NCI-H345 (cell line): ENCODE results near the gene KIF25.

Source experiments
- DNase-seq: peaks from one replicate; lab custom pipeline; 2025; lab: John Stamatoyannopoulos, UW

Gene KIF25

GRCh38 chr6:168017629-168018028 lies 20.2 kb downstream of the KIF25 start:
- peak; percentile 44 for DNase-seq

DNA sequence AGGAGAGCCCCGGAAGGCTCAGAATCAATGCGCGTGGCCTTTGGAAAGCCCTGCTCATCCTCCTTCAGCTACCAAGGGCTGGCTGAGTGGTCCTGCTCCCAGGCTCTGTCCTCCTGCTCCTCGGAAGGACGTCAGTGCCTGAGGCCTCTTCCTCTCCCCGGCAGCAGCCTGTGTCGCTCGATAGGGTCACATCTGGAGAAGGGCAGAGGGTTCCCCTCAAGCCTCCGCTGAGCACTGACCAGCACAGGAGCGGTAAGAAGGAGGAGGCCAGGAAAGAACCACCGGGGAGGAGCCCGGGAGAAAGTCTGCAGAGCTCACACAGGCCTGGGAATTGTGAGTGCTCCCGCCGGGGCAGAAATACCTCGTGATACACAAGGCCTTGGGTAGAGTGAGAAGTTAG lies 21.2 kb downstream of the KIF25 start:
- no peak for DNase-seq

DNA sequence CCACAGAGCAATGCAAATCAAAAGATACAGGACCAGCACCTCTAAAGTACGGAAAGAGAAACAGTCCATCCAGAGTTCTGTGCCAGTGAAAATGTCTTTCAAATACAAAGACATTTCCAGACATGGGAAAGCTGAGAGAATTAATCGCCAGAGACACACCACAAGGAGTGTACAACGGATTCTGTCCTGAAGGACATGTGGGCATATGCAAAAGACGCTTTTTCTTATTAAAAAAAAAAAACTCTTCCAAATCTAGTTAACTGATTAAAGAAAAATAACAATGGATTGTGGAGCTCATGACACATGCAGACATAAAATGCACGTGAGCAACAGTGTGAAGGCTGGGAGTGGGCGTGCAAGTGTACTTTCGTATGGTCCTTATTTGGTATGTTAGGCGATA lies 22.8 kb downstream of the KIF25 start:
- DNase-seq: no peak

- no peak for DNase-seq
Observed at GRCh38 chr6:168021581-168021980, 24.1 kb downstream of the KIF25 start.

- DNase-seq: no peak
Observed at GRCh38 chr6:168022488-168023321, 25.2 kb downstream of the KIF25 start.

DNA sequence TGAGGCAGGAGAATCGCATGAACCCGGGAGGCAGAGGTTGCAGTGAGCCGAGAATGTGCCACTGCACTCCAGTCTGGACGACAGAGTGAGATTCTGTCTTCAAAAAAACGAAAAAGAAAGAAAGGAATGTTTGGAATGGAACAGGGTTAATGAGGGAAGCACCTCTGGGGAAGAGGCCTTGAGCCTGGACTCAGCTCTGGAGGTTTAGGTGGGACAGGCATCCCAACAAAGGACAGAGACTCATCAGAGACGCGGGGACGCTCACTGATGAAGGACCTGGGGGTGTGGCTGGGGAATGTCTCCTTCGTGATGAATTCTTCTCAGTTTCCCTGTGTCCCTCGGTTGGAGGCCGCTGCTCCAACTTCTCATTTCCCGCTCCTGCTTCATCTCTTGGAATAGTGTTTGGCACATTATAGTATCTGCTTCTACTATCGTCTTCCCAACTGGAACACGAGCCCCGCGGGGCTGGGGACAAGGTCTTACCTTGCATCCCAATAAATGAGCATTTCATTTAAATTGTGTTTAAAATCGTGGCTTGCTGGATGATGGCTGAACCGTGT lies 27.6 kb downstream of the KIF25 start:
- no peak for DNase-seq

GRCh38 chr6:168025831-168026710 lies 28.6 kb downstream of the KIF25 start:
- DNase-seq: no peak

- DNase-seq: no peak
Observed at GRCh38 chr6:168026925-168027324, 29.5 kb downstream of the KIF25 start.

DNA sequence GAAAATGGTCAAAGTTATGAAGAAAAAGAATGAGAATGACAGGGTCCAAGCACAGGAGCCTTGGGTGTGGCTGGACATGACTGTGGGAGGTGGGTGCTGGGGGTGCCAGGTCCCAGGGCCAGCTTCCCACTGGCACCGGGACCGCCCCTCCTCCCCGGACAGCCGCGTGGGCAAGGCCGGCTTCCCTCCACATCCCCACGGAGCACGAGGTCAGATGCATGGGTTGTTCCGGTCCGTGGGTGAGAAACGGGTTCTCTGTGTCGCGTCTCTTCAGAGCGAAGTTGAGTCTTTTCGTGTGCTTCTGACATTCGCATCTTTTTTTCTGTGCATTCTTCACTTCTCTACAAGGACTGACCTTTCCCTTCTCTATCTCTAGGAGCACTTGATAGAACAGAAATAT lies 30.1 kb downstream of the KIF25 start:
- no peak for DNase-seq

GRCh38 chr6:168028181-168028580 lies 30.7 kb downstream of the KIF25 start:
- DNase-seq: no peak

DNA sequence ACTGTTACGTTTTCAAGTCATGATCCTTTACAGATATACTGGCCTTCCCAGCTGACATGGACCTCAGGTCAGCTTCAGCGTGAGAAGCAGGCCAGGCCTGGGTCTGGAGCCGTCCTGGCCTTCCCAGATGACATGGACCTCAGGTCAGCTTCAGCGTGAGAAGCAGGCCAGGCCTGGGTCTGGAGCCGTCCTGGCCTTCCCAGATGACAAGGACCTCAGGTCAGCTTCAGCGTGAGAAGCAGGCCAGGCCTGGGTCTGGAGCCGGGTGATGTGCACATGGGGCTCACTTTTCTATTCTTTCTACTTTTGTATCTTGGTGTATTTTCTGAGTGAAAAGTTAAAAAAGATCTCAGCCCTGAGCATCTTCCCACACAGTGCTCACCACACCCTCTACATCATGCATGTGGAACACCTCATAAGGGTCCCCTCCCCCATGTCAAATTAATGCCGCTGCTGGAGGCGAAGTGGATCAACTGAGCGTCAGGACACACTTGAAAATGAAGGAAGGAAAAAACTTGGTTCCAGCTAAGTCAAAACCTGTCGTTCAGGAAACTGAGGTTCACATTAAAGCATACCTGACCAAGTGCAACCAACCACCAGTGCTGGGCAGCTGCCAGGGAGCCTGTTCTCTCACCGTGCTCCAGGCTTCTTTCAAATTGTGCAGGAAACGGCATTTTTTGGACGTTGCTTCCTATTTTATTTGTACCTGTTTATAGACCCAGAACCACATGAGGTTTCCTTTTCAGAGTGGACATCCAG lies 32.2 kb downstream of the KIF25 start:
- DNase-seq: no peak

DNA sequence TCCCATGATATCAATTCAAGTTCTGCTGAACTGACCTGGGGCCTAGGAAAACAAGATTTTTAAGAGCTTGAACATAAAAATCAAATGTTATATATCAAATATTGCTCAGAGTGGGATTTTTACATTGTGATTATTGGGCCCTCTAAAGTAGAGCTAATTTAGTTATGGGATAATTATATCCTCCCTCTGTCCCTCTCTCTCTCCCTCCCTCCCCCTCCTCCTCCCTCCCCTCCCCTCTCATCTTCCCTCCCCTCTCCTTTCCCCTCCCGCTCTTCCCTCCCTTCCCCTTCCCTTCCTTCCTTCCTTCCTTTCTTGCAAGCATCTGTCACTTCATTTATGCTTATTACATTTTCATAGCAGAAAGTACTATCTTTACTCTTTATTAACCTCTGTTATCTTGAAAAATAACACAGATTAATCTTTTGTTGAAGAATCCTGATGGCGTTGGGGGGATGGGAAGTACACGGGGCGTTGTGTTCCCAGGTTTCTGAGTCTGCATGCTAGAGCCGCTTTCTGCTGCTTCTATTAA lies 32.8 kb downstream of the KIF25 start:
- DNase-seq: no peak

DNA sequence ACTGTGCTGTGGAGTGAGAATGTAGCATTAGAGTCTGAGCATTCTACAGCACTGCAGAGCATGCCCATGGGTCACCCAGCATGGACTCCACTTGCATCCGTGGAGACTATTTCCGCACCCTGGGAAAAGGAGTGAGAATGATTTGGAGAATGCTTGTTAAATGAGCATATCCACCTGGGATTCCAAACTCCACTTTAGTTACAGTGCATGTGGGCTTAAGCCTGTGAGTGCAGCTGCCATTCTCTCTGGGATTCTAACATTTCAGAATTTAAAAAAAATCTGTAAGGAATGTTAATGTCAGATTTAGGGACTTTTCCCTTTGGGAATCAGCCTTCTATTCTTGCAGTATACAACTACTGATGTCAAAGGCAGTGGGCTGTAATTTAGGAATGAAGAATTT lies 33.4 kb downstream of the KIF25 start:
- no peak for DNase-seq

DNA sequence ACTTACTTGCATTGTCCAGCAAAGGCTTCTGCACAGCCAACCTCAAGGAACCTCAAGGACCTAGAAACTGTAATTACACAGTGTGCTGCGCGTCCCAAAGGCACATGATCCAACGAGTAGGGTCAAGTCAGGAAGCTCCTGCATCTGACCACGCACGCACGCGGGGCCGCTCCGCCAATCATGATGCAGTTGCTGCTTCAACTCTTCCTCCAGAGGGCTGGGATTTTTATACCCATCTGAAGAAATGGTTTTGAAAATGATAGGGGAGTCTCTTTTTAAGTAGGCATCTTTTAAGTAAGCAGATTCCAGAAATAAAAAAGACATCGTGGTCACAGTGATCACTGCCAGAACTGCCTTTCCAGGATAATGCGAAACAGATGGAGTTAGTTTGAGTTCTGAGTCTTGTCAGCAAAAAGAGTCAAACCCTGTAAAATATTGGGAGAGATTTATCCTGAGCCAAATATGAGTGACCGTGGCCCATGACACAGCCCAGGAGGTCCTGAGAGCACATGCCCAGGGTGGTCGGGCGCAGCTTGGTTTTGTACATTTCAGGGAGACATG lies 34.0 kb downstream of the KIF25 start:
- DNase-seq: no peak

GRCh38 chr6:168032005-168032760 lies 34.7 kb downstream of the KIF25 start:
- no peak for DNase-seq

GRCh38 chr6:168033791-168034190 lies 36.3 kb downstream of the KIF25 start:
- DNase-seq: no peak

DNA sequence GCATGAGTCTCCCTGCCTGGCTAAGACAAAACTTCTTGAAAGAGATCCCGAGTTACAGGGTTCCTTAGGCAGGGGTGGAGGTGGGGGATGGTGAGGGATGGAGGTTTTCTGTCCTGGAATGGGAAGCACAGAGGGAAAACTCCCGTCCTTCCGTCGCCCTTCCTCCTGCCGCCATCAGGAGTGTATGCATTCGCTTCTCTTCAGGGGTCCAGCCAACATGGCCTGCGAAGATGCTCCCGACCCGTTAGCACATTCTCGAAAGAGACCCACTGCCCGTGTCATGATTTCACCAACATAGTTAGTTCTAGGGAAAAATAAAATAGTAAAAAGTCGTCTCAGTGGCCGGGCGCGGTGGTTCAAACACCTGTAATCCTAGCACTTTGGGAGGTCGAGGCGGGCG lies 37.1 kb downstream of the KIF25 start:
- no peak for DNase-seq

- no peak for DNase-seq
Observed at GRCh38 chr6:168035098-168035660, 37.7 kb downstream of the KIF25 start.

- no peak for DNase-seq
Observed at GRCh38 chr6:168035661-168036545, 38.4 kb downstream of the KIF25 start.
